ENCODE measurements around the gene RPS6KA1.

DNA sequence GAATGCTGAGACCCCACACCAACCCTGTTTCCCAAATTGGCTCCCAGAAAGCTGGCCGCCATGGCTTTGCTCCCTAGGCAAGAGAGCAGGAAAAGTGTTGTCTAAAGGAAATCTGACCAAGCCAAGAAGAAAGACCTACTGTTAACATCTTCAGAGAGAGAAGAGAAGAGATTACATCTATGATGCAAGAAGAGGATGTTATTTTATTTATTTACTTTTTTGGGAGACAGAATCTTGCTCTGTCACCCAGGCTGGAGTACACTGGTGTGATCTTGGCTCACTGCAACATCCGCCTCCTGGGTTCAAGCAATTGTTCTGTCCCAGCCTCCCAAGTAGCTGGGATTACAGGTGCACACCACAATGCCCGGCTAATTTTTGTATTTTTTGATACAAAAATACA is 35.6 kb upstream of the RPS6KA1 start:
- no peak for TF ChIP-seq POLR2A (IDR thresholded peaks at IDR 0.05)
- TF ChIP-seq, protein P1, sequence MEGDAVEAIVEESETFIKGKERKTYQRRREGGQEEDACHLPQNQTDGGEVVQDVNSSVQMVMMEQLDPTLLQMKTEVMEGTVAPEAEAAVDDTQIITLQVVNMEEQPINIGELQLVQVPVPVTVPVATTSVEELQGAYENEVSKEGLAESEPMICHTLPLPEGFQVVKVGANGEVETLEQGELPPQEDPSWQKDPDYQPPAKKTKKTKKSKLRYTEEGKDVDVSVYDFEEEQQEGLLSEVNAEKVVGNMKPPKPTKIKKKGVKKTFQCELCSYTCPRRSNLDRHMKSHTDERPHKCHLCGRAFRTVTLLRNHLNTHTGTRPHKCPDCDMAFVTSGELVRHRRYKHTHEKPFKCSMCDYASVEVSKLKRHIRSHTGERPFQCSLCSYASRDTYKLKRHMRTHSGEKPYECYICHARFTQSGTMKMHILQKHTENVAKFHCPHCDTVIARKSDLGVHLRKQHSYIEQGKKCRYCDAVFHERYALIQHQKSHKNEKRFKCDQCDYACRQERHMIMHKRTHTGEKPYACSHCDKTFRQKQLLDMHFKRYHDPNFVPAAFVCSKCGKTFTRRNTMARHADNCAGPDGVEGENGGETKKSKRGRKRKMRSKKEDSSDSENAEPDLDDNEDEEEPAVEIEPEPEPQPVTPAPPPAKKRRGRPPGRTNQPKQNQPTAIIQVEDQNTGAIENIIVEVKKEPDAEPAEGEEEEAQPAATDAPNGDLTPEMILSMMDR (IDR thresholded peaks at IDR 0.05 in 8 of 11, conservative IDR thresholded peaks at IDR 0.05 in 3 of 11): no peak
